VCaP (cell line): ENCODE data around the gene EFNA5.

ENCODE experiments used
- H3K27ac ChIP-seq: fragments of 450-650 bp; 2 replicates; pipeline ENCODE4 v1.5.1; 2017
- TF ChIP-seq, protein P1 (sequence below): fragments of 450-650 bp; conservative IDR thresholded peaks from 2 replicates; pipeline ENCODE4 v1.5.1; 2017; ENCODE audit warnings: mild to moderate bottlenecking, moderate library complexity

Gene EFNA5

DNA sequence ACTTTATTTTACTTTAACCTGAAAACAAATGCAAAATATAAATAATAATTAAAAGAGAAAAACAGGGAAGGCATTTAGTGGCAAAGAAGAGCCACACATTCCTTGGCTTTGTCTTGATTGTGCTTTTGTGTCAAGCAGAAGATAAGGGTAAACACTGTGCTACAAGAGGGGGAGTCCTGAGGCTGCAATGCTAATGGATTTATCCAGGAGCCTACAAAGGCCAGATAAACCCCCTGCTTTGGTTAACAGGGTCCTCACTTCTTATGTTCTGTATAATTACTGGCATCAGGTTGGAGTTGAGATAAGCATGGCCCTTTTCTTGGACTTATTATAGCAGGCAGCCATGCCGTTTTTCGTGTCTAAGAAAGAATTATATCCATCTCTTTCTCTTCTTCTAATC is 302.8 kb downstream of the EFNA5 start:
- TF ChIP-seq, protein P1, sequence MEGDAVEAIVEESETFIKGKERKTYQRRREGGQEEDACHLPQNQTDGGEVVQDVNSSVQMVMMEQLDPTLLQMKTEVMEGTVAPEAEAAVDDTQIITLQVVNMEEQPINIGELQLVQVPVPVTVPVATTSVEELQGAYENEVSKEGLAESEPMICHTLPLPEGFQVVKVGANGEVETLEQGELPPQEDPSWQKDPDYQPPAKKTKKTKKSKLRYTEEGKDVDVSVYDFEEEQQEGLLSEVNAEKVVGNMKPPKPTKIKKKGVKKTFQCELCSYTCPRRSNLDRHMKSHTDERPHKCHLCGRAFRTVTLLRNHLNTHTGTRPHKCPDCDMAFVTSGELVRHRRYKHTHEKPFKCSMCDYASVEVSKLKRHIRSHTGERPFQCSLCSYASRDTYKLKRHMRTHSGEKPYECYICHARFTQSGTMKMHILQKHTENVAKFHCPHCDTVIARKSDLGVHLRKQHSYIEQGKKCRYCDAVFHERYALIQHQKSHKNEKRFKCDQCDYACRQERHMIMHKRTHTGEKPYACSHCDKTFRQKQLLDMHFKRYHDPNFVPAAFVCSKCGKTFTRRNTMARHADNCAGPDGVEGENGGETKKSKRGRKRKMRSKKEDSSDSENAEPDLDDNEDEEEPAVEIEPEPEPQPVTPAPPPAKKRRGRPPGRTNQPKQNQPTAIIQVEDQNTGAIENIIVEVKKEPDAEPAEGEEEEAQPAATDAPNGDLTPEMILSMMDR = no peak
- H3K27ac ChIP-seq = no peak overlapping the region

DNA sequence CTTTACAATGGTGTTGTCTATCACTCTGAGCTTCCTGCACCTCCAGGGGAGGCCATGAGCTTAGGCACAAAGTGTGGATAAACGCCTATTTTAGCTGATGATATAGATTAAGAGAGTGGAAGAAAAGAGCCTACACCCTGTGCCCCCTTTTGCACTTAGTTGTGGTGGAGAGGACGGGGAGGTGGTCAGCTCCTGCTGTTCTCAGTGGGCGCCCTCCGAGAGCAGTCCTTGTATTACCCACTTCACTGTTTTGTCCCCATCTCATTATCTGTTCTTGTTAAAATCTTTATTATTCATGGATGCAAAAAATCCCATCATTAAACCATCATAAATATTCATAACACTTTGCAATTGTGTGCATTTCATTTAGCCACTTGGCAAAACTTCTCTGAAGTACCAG is 303.3 kb downstream of the EFNA5 start:
- TF ChIP-seq, protein P1 = no peak
- H3K27ac ChIP-seq = no peak overlapping the region

GRCh38 chr5:107365320-107366109 is 305.2 kb downstream of the EFNA5 start:
- TF ChIP-seq, protein P1 = no peak
- H3K27ac ChIP-seq = no peak overlapping the region

GRCh38 chr5:107364443-107365319 is 306.1 kb downstream of the EFNA5 start:
- no peak overlapping the region for H3K27ac ChIP-seq
- TF ChIP-seq, protein P1 = no peak

GRCh38 chr5:107363768-107364167 is 307.0 kb downstream of the EFNA5 start:
- TF ChIP-seq, protein P1 = no peak
- H3K27ac ChIP-seq = no peak overlapping the region

DNA sequence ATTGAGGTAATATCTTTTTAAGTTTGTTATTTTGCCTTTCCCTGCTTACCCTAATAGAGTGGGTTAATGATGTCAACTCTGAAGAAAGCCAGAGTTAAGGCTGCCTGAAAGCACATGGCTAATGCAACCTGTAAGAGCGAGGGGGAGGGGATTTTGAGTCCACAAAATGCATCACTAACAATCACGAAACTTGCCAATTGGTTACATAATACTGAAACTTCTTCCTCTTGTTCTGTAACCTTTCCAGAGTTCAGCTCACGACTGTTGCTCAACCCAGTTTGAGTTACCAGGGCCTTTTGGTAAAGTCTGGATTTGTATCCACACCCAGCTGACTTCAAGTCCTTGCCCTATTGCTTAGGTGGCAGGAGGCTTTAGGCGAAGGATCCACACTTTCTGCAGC is 308.8 kb downstream of the EFNA5 start:
- TF ChIP-seq, protein P1 = no peak
- H3K27ac ChIP-seq = no peak overlapping the region

DNA sequence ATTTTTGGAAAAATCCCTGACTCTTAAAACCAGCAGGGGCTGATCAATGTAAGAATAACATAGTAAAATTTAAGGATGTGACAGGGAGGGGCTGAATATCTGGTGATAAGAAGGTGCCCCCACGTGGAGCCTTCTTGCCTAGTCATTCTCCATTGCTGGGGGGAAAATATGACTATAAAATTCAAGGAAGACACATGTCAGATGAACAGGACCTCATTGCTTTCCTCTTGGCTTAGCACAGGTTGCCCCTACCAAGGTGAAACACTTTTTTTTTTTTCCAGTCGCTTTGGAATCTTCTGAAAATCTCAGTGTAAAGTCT is 310.9 kb downstream of the EFNA5 start:
- TF ChIP-seq, protein P1 = no peak
- no peak overlapping the region for H3K27ac ChIP-seq
